Amniotic epithelial cell (primary cell): ENCODE data around the gene LY6G5B.

Experiments
- DNase-seq: peaks from one replicate; pipeline ENCODE4 v3.0.0-alpha.2; 2010; ENCODE audit warnings: low read depth

The LY6G5B gene

GRCh38 chr6:31641370-31641769, 28.4 kb upstream of the LY6G5B start:
- DNase-seq, result no peak

GRCh38 chr6:31642798-31643570, 26.8 kb upstream of the LY6G5B start:
- DNase-seq, result no peak

DNA sequence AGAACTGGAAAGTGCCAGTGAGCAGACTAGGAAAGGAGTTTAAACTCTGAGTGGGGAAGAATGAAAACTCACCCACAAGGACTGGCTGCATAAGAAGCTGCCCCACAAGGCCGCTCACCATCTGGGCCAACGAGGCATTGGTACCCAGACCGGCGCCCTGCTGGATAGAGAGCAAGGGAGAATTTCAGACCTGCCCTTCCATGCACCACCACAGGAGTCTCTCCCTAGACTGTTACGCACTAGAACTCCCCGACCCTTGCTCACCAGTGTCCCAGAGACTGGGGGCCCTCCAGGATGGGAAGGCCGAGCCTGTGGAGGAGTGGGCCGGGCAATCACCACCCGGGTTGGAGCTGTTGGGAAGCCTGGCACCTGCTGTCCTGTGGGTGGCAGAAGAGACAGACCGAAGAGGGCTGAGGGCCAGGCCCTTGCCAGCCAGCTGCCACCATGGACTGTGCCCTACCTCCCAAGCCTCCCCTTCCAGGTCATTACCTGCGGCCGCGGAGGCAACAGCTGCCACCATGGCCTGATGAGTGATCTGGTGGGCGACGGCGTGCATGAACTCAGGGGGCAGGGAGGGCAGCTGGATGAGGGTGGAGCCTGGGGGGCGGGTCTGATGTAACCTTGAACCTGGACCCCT, 25.8 kb upstream of the LY6G5B start:
- DNase-seq, result no peak

GRCh38 chr6:31645325-31645724, 24.5 kb upstream of the LY6G5B start:
- DNase-seq, result no peak

DNA sequence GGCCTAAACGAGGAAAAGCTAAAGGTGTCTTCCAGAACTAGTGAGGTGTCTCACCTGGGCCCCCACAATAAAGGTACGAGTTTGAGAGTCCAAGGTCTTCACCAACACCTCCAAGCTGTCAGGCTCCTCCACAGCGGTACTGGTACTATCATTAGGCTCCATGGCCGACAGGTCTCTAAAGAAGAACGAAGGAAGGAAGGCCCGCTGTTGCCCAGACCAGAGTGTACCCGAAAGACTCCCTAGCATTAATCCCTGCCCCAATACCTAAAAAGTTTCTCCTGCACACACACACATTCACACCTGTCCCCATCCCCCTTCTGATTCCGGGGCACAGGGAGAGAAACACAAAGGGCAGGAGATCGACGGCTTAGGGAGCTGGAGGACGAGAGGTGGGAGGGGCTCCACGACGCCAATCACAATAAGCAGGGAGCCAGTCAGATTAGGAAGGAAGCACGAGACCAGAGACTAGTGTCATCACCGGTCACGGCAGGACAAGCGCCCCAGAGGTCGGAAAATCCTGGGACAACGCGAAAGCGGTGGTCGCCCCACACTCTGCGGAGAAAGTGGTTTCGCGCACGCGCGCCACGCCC, 18.1 kb upstream of the LY6G5B start:
- peak; percentile 77 for DNase-seq

GRCh38 chr6:31652925-31653724, 16.7 kb upstream of the LY6G5B start:
- no peak for DNase-seq

DNA sequence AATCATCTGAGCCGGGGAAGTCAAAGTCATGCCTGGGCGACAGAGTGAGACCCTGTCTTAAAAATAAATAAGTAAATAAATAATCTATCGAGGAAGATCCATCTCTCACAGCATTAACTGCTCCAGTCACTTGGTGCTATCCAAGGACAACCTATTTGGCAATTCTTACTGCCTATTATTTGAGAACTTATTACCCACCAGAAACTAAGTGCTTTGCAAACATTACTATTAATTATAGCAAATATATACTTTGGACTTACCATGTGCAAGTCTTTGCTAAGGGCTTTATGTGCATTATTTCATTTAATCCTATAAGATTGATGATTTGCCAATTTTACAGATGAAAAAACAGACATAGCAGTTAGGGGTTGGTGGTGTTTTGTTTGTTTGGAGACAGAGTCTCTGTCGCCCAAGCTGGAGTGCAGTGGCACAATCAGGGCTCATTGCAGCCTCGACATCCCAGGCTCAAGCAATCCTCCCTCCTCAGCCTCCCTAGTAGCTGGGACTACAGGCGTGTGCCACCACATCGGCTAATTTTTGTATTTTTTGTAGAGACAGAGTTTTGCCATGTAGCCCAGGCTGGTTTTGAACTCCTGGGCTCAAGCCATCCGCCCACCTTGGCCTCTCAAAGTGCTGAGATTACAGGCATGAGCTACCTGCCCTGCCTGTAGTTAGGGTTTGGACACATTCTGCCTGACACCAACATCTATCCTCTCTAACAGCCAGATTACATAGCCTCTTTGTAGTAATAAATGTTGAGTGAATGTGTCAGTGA, 15.0 kb upstream of the LY6G5B start:
- DNase-seq, result no peak

- no peak for DNase-seq
Observed at GRCh38 chr6:31655349-31656237, 14.2 kb upstream of the LY6G5B start, which contains the start of gene APOM. Gene APOM (plus strand): TSS chr6:31655894. CDS start chr6:31655967, 73 bp downstream.

DNA sequence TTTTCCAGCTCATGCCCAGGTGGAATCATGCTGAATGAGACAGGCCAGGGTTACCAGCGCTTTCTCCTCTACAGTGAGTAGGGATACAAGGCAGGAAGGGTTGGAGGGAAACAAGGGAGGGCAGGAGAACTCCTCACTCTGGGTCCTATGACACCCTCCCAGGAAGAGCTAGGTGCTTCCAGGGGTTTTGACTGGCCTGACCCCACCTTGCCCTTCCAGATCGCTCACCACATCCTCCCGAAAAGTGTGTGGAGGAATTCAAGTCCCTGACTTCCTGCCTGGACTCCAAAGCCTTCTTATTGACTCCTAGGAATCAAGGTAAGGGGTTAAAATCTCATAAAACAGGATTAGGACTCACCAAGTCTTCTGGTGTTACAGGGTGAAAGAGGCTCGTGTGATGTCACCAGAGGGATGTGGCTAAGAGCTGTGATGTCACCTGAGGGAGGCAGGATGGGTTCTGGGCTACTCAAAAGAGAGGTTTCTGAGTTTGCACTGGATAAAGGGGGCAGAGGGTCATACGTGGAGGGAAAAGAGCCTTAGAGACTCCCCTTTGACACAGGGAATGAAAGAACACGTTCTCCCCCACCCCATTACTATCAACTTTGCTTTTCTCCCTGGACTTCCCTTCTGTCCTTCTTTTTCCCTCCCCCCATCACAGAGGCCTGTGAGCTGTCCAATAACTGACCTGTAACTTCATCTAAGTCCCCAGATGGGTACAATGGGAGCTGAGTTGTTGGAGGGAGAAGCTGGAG, 12.2 kb upstream of the LY6G5B start:
- no peak for DNase-seq

DNA sequence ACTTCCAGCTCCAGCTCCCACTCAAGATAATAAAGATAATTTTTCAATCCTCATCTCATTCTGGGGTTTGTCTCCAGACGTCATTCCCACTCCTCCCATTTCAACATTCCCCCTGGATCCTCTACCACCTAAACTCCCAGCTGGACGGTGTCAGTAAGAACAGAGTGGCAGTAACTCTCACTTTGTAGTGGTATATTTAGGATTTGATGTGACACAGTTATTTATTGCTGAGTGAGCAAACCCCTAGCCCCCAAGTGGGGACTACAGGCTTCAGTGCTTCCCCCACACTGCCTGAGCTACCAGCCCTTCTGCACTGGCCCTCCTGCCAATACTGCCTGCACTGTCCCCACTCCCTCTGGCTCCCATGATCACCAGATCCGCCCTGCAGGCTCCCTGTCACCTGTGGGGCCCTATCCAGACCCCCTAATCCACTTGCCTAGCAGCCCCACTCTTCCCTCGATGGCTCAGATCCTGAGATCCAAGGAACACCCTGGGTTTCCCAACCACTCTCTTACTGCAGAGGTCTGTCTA, 11.6 kb upstream of the LY6G5B start:
- DNase-seq, result no peak

DNA sequence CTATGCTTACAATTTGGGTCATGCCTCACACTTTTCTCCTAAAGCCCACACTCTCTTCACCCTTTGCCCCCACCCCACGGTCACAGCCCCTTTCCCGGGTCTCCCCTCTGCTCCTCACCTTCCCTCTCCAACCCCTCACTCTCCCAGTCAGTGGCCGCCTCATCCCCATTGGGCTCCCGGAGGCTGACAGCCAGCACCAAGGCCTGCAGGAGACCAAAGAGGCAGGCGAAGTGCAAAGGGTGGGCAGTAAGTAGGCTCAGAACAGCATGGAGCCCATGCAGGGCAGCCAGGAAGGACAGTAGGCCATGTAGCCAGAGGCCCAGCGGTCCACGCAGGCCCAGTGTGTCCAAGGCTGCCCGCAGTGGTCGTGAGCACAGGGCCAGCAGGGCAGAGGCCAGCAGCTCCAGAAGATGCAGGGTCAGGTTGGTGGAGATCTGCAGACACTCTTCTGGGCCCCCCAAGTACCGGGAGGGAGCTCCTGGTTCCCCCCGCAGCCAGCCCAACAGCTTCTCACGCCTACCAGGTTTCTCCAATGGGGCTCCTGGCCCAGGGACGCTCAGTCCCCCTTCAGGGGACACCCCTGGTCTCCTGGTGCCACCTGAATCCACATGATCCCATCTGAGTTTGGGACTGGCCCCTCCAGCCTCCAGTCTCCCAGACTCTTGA, 10.7 kb upstream of the LY6G5B start:
- DNase-seq, result no peak

DNA sequence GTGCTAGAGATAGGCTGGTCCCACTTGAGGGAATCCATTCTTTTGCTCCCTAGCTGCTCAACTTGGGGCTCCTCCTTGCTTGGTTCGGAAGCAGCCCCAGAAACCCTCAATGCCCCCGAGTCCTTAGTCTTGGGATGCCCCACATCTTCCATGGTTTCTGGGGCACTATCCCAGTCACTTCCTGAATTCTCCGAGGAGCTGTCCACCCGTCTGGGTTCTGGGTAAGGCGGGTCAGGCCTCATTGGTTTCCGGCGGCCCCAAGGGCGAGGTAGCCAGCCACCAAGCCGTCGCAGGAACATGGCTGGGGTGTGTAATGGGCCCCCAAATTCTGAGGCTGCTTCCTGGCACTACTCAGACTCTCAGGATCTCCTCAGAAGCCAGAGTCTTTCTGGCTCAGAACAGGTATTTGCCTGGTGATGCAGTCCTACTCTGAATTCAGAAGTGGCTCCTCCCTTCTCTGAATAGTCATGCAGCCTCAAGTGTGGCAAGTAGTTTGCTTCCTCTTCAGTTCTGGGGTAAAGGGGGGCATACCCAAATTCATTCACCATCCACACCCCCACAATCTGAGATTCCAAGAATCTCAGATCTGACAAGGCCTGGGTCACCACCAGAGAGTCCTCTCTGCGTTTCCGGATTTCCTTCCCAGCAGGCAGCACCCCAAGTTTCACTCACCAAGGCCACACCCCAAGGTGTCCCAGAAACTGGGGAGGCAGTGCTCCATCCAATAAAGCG, 10.0 kb upstream of the LY6G5B start:
- DNase-seq, result peak; percentile 32

DNA sequence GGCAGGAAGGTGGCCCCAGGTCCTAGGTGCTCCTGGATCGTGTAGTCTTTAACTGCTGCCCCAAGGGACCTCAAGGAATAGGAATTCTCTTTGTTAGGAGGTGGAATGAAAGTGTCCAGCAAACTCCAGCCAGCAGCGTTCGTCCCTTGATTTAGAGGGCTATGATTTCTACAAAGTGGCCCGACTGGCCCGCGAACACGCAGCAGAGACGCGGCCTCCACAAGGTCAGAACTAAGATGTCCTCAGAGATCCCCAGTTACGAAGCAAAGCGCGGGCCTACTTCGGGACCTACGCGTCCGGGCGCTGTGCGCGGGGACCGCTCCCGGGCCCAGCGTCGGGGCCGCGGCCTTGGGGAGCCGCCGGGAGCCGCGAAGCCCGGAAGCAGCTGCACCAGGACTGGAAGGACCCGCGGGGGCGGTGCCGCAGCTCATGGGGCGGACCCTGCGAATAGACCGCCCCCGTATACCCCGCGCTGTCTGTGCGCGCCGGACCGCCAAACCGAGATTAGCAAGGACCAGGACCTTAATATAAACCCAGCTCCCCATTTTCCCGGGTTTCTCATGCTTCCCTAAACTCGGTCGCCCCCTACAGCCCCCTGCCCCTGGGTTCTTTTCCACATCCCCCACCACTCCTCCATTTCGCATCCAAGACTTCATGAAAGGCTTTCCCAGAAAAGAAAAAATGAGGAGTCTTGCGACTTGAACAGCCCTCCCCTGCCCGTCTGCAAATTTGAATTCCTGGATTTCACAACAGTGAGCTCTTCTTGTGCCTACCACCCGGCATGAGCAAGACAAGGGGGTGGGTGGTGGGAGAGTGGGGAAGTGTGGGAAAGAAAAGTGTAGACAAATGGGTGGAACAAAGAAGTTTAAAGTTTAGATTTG, 9.2 kb upstream of the LY6G5B start, which contains the start of gene C6orf47:
TSS of gene C6orf47 (minus strand) at position 398 of the 881 bp plus-strand sequence. CDS start 831 bp downstream, outside the sequence.
- peak; percentile 80 for DNase-seq

- no peak for DNase-seq
Observed at GRCh38 chr6:31661262-31662123, 8.3 kb upstream of the LY6G5B start.

DNA sequence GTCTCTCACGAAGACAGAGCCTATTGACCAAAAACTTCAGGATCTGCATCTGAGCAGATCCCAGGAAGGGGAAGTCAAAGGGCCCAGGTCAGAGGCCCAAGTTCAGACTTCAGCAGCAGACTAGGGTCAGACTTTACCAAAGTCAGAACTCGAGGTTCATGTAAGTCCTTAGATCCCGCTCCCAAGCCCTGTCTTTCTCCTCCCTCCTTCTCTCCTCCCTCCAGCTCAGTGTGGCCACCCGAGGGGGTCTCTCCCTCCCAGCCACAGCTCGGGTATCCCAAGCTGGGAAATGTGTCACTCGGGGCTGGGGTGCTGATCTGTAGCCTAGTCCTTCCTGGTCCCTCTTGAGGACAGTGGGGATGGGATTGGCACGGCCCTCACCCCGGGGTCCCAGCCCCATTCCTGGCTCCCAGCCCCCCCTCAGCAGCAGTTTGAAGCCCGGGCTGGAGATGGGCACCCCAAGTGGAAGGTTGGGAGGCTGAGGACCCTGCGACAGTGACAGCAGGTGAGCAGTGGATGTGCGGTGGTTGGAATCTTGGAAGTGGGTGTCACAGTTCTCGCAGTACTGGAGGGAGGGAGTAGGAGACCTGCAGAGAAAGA, 7.6 kb upstream of the LY6G5B start:
- DNase-seq, result no peak
